GM12878 (cell line): ENCODE measurements around the gene FMN2. TPM values are rescaled to one million over a fixed set of nuclear protein-coding genes. Genes with fewer than 3 reads are reported as not detected.

Source experiments
- ATAC-seq: fragments of 200-7000 bp; cut with Tn5 transposase; 3 replicates; pipeline ENCODE4 v1.9.1; 2020; ENCODE audit warnings: mild to moderate bottlenecking, moderate library complexity
- BruUV-seq: library from RNA; stranded (reverse); fragments of 400-500 nt; replicated peaks from 2 replicates; lab custom pipeline; 2021; lab: Mats Ljungman, UMichigan
- CTCF ChIA-PET: fragments of 300-600 bp; sonication (Branson Sonifier 250); formaldehyde crosslinking; extraction: SDS; loops from one replicate; lab custom pipeline; 2021; ENCODE audit warnings: inconsistent platforms; lab: Yijun Ruan, JAX
- POLR2A ChIA-PET: fragments of 350-600 bp; formaldehyde crosslinking; extraction: SDS; loops from one replicate; lab custom pipeline; 2021; ENCODE audit warnings: inconsistent platforms; lab: Charles Lee
- RAD21 ChIA-PET: fragments of 300-600 bp; sonication (Branson Sonifier 250); formaldehyde crosslinking; loops from one replicate; lab custom pipeline; 2023; ENCODE audit warnings: antibody characterized with exemption; ENCODE audit not compliant: unreplicated experiment; lab: Charles Lee
- SMC1A ChIA-PET: fragments of 300-600 bp; sonication (Branson Sonifier 250); formaldehyde crosslinking; loops from one replicate; lab custom pipeline; 2023; ENCODE audit not compliant: unreplicated experiment, uncharacterized antibody; lab: Charles Lee
- DNase-seq: peaks from one replicate; pipeline ENCODE4 v3.0.0-alpha.2; 2011; ENCODE audit warnings: low read depth, low spot score
- FAIRE-seq: peaks from 3 replicates; lab custom pipeline; 2011; peaks lifted over from hg19 to GRCh38; lab: Jason Lieb, UNC
- H2AFZ ChIP-seq: 2 replicates; pipeline ENCODE4 v1.6.0; 2011; ENCODE audit warnings: low read depth, low read length, control low read depth; ENCODE audit not compliant: control insufficient read depth
- H3K27ac ChIP-seq: 2 replicates; pipeline ENCODE4 v1.5.1; 2011; ENCODE audit warnings: control low read depth; ENCODE audit not compliant: control insufficient read depth, insufficient read depth
- H3K27me3 ChIP-seq, 2 experiments: replicated peaks in 1 of 2; 2 replicates each; pipeline versions ENCODE4 v1.6.0 to v1.6.1; 2011; ENCODE audit warnings: low read length in 1 of 2; ENCODE audit not compliant: control insufficient read depth in 2 of 2, insufficient read depth in 2 of 2
- H3K36me3 ChIP-seq, 2 experiments: 2 replicates each; pipeline ENCODE4 v1.5.1; 2011; ENCODE audit warnings: low read length in 1 of 2; ENCODE audit not compliant: control insufficient read depth in 2 of 2, insufficient read depth in 2 of 2
- H3K4me1 ChIP-seq: 2 replicates; pipeline ENCODE4 v1.6.1; 2011; ENCODE audit warnings: mild to moderate bottlenecking, low read length, moderate library complexity, mixed read lengths; ENCODE audit not compliant: control insufficient read depth, insufficient read depth
- H3K4me2 ChIP-seq: 2 replicates; pipeline ENCODE4 v1.6.0; 2011; ENCODE audit warnings: control low read depth; ENCODE audit not compliant: control insufficient read depth, insufficient read depth
- H3K4me3 ChIP-seq: fragments of 200-600 bp; sonication (generic); 2 replicates; pipeline ENCODE4 v1.5.1; 2016
- H3K79me2 ChIP-seq: 2 replicates; pipeline ENCODE4 v1.6.0; 2011; ENCODE audit warnings: low read length; ENCODE audit not compliant: control insufficient read depth, insufficient read depth
- H3K9ac ChIP-seq: 2 replicates; pipeline ENCODE4 v1.8.0; 2011; ENCODE audit warnings: low read length, control low read depth, mixed read lengths; ENCODE audit not compliant: control insufficient read depth, insufficient read depth
- H3K9me3 ChIP-seq: replicated peaks from 3 replicates; pipeline ENCODE4 v1.5.1; 2011; ENCODE audit warnings: mild to moderate bottlenecking, low read length; ENCODE audit not compliant: control insufficient read depth, insufficient read depth
- H4K20me1 ChIP-seq: 2 replicates; pipeline ENCODE4 v1.6.0; 2011; ENCODE audit not compliant: control insufficient read depth, insufficient read depth
- BCLAF1 ChIP-seq: fragments of 450-650 bp; IDR thresholded peaks from 2 replicates; pipeline ENCODE4 v1.6.1; 2017; ENCODE audit warnings: antibody characterized with exemption, mild to moderate bottlenecking, moderate library complexity
- BHLHE40 ChIP-seq, 2 experiments: fragments of 450-650 bp in 1 of 2; IDR thresholded peaks; 2 replicates each; pipeline ENCODE4 v1.6.1; 2011 to 2017; ENCODE audit warnings: low read depth in 2 of 2, borderline replicate concordance in 1 of 2, improper control_type of control experiment in 1 of 2, low read length in 1 of 2, mild to moderate bottlenecking in 1 of 2
- IKZF2 ChIP-seq, 2 experiments: fragments of 450-650 bp; IDR thresholded peaks; 2 replicates each; pipeline ENCODE4 v1.6.1; 2017; ENCODE audit warnings: mild to moderate bottlenecking in 2 of 2, moderate library complexity in 2 of 2
- NR2C2 ChIP-seq: IDR thresholded peaks from 2 replicates; pipeline ENCODE4 v1.6.1; 2011; ENCODE audit warnings: borderline replicate concordance, low read depth; ENCODE audit not compliant: control insufficient read depth, insufficient read length
- SUZ12 ChIP-seq: fragments of 200-600 bp; sonication (generic); IDR thresholded peaks from one replicate; pipeline ENCODE4 v1.6.1; 2018; ENCODE audit warnings: antibody characterized with exemption, mild to moderate bottlenecking; ENCODE audit not compliant: unreplicated experiment
- WGBS: methylation state at CpG from one replicate; pipeline ENCODE4 v1.1.6; 2016; ENCODE audit warnings: low lambda C conversion rate; ENCODE audit not compliant: insufficient replicate concordance, insufficient coverage; ENCODE audit errors: missing lambda C conversion rate; 5-methylcytosine and 5-hydroxymethylcytosine counted together
- in situ Hi-C: fragments of 300-500 bp; cut with MboI; formaldehyde crosslinking; loops from 9 replicates; pipeline ENCODE4 v1.14.3; 2018; ENCODE audit warnings: mixed read lengths
- intact Hi-C: fragments of 100-400 bp; cut with micrococcal nuclease; formaldehyde crosslinking; loops from one replicate; pipeline ENCODE4 v1.14.2; 2022; ENCODE audit not compliant: unreplicated experiment
- polyA plus RNA-seq, 11 experiments: library from polyadenylated mRNA; depleted of rRNA in 4 of 11; unstranded in 6 of 11; stranded (reverse) in 5 of 11; fragments of >200 nt; fragmentation: Nextera tagmentation in 4 of 11; fragmentation: Illumina TruSeq in 1 of 11; extraction: Ambion mirVana in 4 of 11; extraction: Trizol in 1 of 11; gene quantifications; 1 replicate in 1 of 11; 2 replicates in 10 of 11; pipeline versions ENCODE4 v1.2.1 to v1.2.3, GENCODE V29; 2011 to 2016; ENCODE audit warnings: inconsistent platforms in 2 of 11, missing spikeins in 2 of 11, low read depth in 1 of 11
- total RNA-seq, 4 experiments: library from RNA; depleted of rRNA in 3 of 4; stranded (reverse); fragments of >200 nt in 3 of 4; fragmentation: Illumina TruSeq in 1 of 4; extraction: Trizol in 1 of 4; gene quantifications; 2 replicates each; pipeline versions ENCODE4 v1.2.1 to v1.2.3, GENCODE V29; 2013 to 2021

FMN2 gene
- total and polyA plus RNA-seq, 10 of the 15 experiments (the other 5 are each of a cell fraction or from before 2014, with no cell fraction given) = 0.60 TPM; not detected in 9

- Histone ChIP-seq H3K27ac (no peak overlapping the region), H3K4me2 (no peak overlapping the region), H3K4me1 (no peaks in the 10 kb centered on the region), H3K79me2 (no peaks in the 10 kb centered on the region), H3K9ac (no peak overlapping the region), H2AFZ (no peak overlapping the region), H4K20me1 (no peaks in the 10 kb centered on the region), H3K9me3 (no peaks in the 10 kb centered on the region), H3K27me3 (no peaks in the 10 kb centered on the region), H3K36me3 (no peaks in the 10 kb centered on the region), H3K4me3 (no peak overlapping the region)
- RAD21 ChIA-PET = no interaction called here
- intact Hi-C loops = no loop called here
- no peak for TF ChIP-seq IKZF2 (IDR thresholded peaks at IDR 0.05)
- no peak for TF ChIP-seq NR2C2
- TF ChIP-seq BCLAF1 = no peak
- no peak for TF ChIP-seq BHLHE40 (IDR thresholded peaks at IDR 0.05; ENCODE audit: borderline replicate concordance in 1 of 2, low read depth in 2 of 2, low read length in 1 of 2)
- TF ChIP-seq SUZ12 = no peak
- no TSS peak for BruUV-seq
- FAIRE-seq (no peak), ATAC-seq (no peak), DNase-seq (no peak)
- CTCF ChIA-PET = no interaction called here
- in situ Hi-C loops = no loop called here
- SMC1A ChIA-PET = no interaction called here
- POLR2A ChIA-PET = no interaction called here
- WGBS = 59% methylated on average over 7 of the region's 7 CpGs
These were observed 404.7 kb downstream of the FMN2 start for GRCh38 chr1:240496356-240496755.
